Panc1 (cell line): Measurements from ENCODE around the gene IL36G. TPM values are rescaled to one million over a fixed set of nuclear protein-coding genes. Genes with fewer than 3 reads are reported as not detected.

Experiments used
- ATAC-seq: fragments of 200-7000 bp; cut with Tn5 transposase; 2 replicates; pipeline ENCODE4 v1.9.1; 2020; ENCODE audit warnings: mild to moderate bottlenecking, moderate library complexity
- BruUV-seq: library from RNA; stranded (reverse); fragments of 400-500 nt; replicated peaks from 2 replicates; lab custom pipeline; 2021; lab: Mats Ljungman, UMichigan
- CTCF ChIA-PET: fragments of 300-600 bp; sonication (Branson Sonifier 250); formaldehyde crosslinking; loops from one replicate; lab custom pipeline; 2022; ENCODE audit warnings: antibody characterized with exemption; lab: Charles Lee
- POLR2A ChIA-PET: fragments of 300-600 bp; sonication (Branson Sonifier 250); formaldehyde crosslinking; loops from one replicate; lab custom pipeline; 2022; ENCODE audit warnings: antibody characterized with exemption; lab: Charles Lee
- DNase-seq: peaks from one replicate; pipeline ENCODE4 v3.0.0-alpha.2; 2010; ENCODE audit warnings: low read depth, low spot score
- H3K27ac ChIP-seq: 2 replicates; pipeline ENCODE4 v1.5.1; 2011; ENCODE audit warnings: mild to moderate bottlenecking, low read length, inconsistent platforms
- H3K27me3 ChIP-seq: fragments of 200-500 bp; sonication (Bioruptor generic); 2 replicates; pipeline ENCODE4 v1.6.0; 2014; ENCODE audit warnings: low read length, inconsistent platforms; ENCODE audit not compliant: control insufficient read depth, insufficient read depth
- H3K36me3 ChIP-seq: fragments of 200-500 bp; sonication (Bioruptor generic); 2 replicates; pipeline ENCODE4 v1.5.1; 2014; ENCODE audit warnings: inconsistent platforms, mild to moderate bottlenecking, low read length, moderate library complexity; ENCODE audit not compliant: control insufficient read depth, insufficient read depth
- H3K4me1 ChIP-seq: 2 replicates; pipeline ENCODE4 v1.5.1; 2011; ENCODE audit warnings: inconsistent platforms, mild to moderate bottlenecking, low read length, moderate library complexity; ENCODE audit not compliant: control insufficient read depth, insufficient read depth
- H3K4me3 ChIP-seq, 2 experiments: 2 replicates each; pipeline ENCODE4 v1.5.1; 2011 to 2012; ENCODE audit warnings: low read depth in 2 of 2, low read length in 2 of 2, mild to moderate bottlenecking in 2 of 2, inconsistent platforms in 1 of 2, moderate library complexity in 1 of 2
- H3K9me3 ChIP-seq: fragments of 200-500 bp; sonication (Bioruptor generic); 2 replicates; pipeline ENCODE4 v1.5.1; 2014; ENCODE audit warnings: low read depth, mild to moderate bottlenecking, inconsistent platforms, low read length, moderate library complexity; ENCODE audit not compliant: control insufficient read depth, insufficient read depth
- POLR2AphosphoS5 ChIP-seq: IDR thresholded peaks from 2 replicates; pipeline ENCODE4 v1.6.1; 2012; ENCODE audit warnings: mild to moderate bottlenecking, low read depth, low read length, moderate library complexity
- REST ChIP-seq, 2 experiments: IDR thresholded peaks; 2 replicates each; pipeline ENCODE4 v1.6.1; 2011 to 2012; ENCODE audit warnings: low read depth in 2 of 2, control low read depth in 1 of 2, low read length in 1 of 2, mild to moderate bottlenecking in 1 of 2, moderate library complexity in 1 of 2; ENCODE audit not compliant: insufficient read depth in 1 of 2
- SIN3A ChIP-seq: IDR thresholded peaks from 2 replicates; pipeline ENCODE4 v1.6.1; 2012; ENCODE audit warnings: low read depth, mild to moderate bottlenecking, low read length, moderate library complexity, borderline replicate concordance; ENCODE audit not compliant: insufficient read depth
- TCF7L2 ChIP-seq: IDR thresholded peaks from 2 replicates; pipeline ENCODE4 v1.6.1; 2011; ENCODE audit warnings: mild to moderate bottlenecking, low read depth, low read length, inconsistent platforms
- in situ Hi-C: cut with HindIII; loops from 2 replicates; pipeline ENCODE4 v1.10.0; 2016; ENCODE audit warnings: low sequenced_read_pairs, low pct_unique_long_range_greater_than_20kb
- intact Hi-C: fragments of 100-400 bp; cut with micrococcal nuclease; formaldehyde crosslinking; loops from one replicate; pipeline ENCODE4 v1.10.0; 2022; ENCODE audit not compliant: unreplicated experiment
- total RNA-seq: library from RNA; stranded (reverse); gene quantifications from one replicate; pipeline ENCODE4 v1.2.1, GENCODE V29; 2021; ENCODE audit not compliant: unreplicated experiment
- TF ChIP-seq, protein P1 (sequence below): fragments of 450-650 bp; IDR thresholded peaks from 2 replicates; pipeline ENCODE4 v1.5.1; 2017; ENCODE audit warnings: mild to moderate bottlenecking

The IL36G gene
- total RNA-seq, 1 experiment from 2014 or later = not detected

- intact Hi-C loops = no loop called here
- BruUV-seq = no TSS peak
- CTCF ChIA-PET = no interaction called here
- H3K36me3 ChIP-seq = no peaks in the 10 kb centered on the region
- H3K9me3 ChIP-seq = no peaks in the 10 kb centered on the region
- POLR2A ChIA-PET = no interaction called here
- DNase-seq (no peak), ATAC-seq (no peak)
- no peaks in the 10 kb centered on the region for H3K4me1 ChIP-seq
- H3K27me3 ChIP-seq = peaks cover 7% of the 10 kb centered on the region; the same call in 1 of the 2 replicates
- no peak overlapping the region for H3K27ac ChIP-seq
- in situ Hi-C loops = no loop called here
- H3K4me3 ChIP-seq = no peak overlapping the region
- TF ChIP-seq SIN3A (no peak), POLR2AphosphoS5 (no peak), REST (IDR thresholded peaks at IDR 0.05; ENCODE audit: insufficient read depth in 1 of 2, low read depth in 2 of 2, low read length in 1 of 2) (no peak), TCF7L2 (no peak)
- TF ChIP-seq, protein P1, sequence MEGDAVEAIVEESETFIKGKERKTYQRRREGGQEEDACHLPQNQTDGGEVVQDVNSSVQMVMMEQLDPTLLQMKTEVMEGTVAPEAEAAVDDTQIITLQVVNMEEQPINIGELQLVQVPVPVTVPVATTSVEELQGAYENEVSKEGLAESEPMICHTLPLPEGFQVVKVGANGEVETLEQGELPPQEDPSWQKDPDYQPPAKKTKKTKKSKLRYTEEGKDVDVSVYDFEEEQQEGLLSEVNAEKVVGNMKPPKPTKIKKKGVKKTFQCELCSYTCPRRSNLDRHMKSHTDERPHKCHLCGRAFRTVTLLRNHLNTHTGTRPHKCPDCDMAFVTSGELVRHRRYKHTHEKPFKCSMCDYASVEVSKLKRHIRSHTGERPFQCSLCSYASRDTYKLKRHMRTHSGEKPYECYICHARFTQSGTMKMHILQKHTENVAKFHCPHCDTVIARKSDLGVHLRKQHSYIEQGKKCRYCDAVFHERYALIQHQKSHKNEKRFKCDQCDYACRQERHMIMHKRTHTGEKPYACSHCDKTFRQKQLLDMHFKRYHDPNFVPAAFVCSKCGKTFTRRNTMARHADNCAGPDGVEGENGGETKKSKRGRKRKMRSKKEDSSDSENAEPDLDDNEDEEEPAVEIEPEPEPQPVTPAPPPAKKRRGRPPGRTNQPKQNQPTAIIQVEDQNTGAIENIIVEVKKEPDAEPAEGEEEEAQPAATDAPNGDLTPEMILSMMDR = no peak
Observed at GRCh38 chr2:112949456-112949855, 28.4 kb upstream of the IL36G start.

GRCh38 chr2:112954364-112954763 is 23.4 kb upstream of the IL36G start:
- no peak for DNase-seq
- Histone ChIP-seq H3K27me3 (peaks cover 14% of the 10 kb centered on the region), H3K4me1 (no peaks in the 10 kb centered on the region), H3K9me3 (no peaks in the 10 kb centered on the region), H3K4me3 (no peak overlapping the region), H3K36me3 (no peaks in the 10 kb centered on the region), H3K27ac (no peak overlapping the region)
- ATAC-seq = no peak
- TF ChIP-seq POLR2AphosphoS5 = no peak
- TF ChIP-seq TCF7L2 = no peak
- TF ChIP-seq, protein P1 = no peak
- TF ChIP-seq SIN3A = no peak
- no peak for TF ChIP-seq REST (IDR thresholded peaks at IDR 0.05; ENCODE audit: insufficient read depth in 1 of 2, low read depth in 2 of 2, low read length in 1 of 2)
- in situ Hi-C loops = no loop called here
- BruUV-seq = no TSS peak
- ChIA-PET POLR2A (no interaction called here), CTCF (no interaction called here)
- intact Hi-C loops = no loop called here
